A549 (cell line): Measurements from ENCODE around the gene TBC1D23. TPM values are rescaled to one million over a fixed set of nuclear protein-coding genes. Genes with fewer than 3 reads are reported as not detected.
"Not testable (repeated sequence)": the region's sequence is repeated elsewhere in the genome, so short reads cannot be mapped to it uniquely, and the experiment has no call there.

Experiments used
- ATAC-seq, 2 experiments: fragments of 200-7000 bp in 1 of 2; fragments of >200 bp in 1 of 2; cut with Nextera tagmentation in 1 of 2; cut with Tn5 transposase in 1 of 2; 3 replicates each; pipeline versions ENCODE4 v1.8.0 to v1.9.1; 2018 to 2020; ENCODE audit warnings: mild to moderate bottlenecking in 1 of 2, moderate library complexity in 1 of 2
- CTCF ChIA-PET: fragments of 300-600 bp; sonication (Branson Sonifier 250); formaldehyde crosslinking; extraction: SDS; loops from one replicate; lab custom pipeline; 2021; ENCODE audit warnings: antibody characterized with exemption, inconsistent platforms; lab: Yijun Ruan, JAX
- POLR2A ChIA-PET: fragments of 350-600 bp; formaldehyde crosslinking; extraction: SDS; loops from one replicate; lab custom pipeline; 2021; ENCODE audit warnings: antibody characterized with exemption, inconsistent platforms; lab: Yijun Ruan, JAX
- DNase-seq, 2 experiments: peaks; one replicate each; pipeline versions ENCODE4 v3.0.0 to v3.0.0-alpha.2; 2011 to 2016; ENCODE audit warnings: low read depth in 1 of 2, low spot score in 1 of 2
- FAIRE-seq: peaks from 2 replicates; lab custom pipeline; 2011; peaks lifted over from hg19 to GRCh38; lab: Jason Lieb, UNC
- H3K27ac ChIP-seq, 2 experiments: fragments of >200 bp; sonication (Bioruptor Twin); formaldehyde crosslinking; 3 replicates each; pipeline ENCODE4 v1.5.1; 2016 to 2017
- H3K4me1 ChIP-seq: fragments of >200 bp; sonication (Bioruptor Twin); formaldehyde crosslinking; 3 replicates; pipeline ENCODE4 v1.6.1; 2016
- H3K4me2 ChIP-seq: fragments of >200 bp; sonication (Bioruptor Twin); formaldehyde crosslinking; 3 replicates; pipeline ENCODE4 v1.6.1; 2016
- H3K4me3 ChIP-seq: fragments of >200 bp; sonication (Bioruptor Twin); formaldehyde crosslinking; 3 replicates; pipeline ENCODE4 v1.5.1; 2016
- H3K9me3 ChIP-seq: fragments of >200 bp; sonication (Bioruptor Twin); formaldehyde crosslinking; 3 replicates; pipeline ENCODE4 v1.6.1; 2016
- ATOH8 ChIP-seq: fragments of 250-450 bp; sonication (Bioruptor Pico); IDR thresholded peaks from 2 replicates; pipeline ENCODE4 v1.5.0; 2020; ENCODE audit warnings: low read depth, mild to moderate bottlenecking, moderate library complexity
- BCL3 ChIP-seq: fragments of >200 bp; sonication (Bioruptor Twin); formaldehyde crosslinking; IDR thresholded peaks from 3 replicates; pipeline ENCODE4 v1.6.1; 2016
- CBX2 ChIP-seq: fragments of 200-600 bp; sonication (generic); IDR thresholded peaks from 2 replicates; pipeline ENCODE4 v1.6.1; 2016; ENCODE audit warnings: low read depth, mild to moderate bottlenecking, borderline replicate concordance
- ESRRA ChIP-seq: fragments of 150-350 bp; IDR thresholded peaks from 2 replicates; pipeline ENCODE4 v1.6.1; 2014; ENCODE audit warnings: mild to moderate bottlenecking, low read length, borderline replicate concordance
- GATA3 ChIP-seq: IDR thresholded peaks from 2 replicates; pipeline ENCODE4 v1.6.1; 2012; ENCODE audit warnings: borderline replicate concordance
- JUN ChIP-seq, 2 experiments: fragments of >200 bp; sonication (Bioruptor Twin); formaldehyde crosslinking; IDR thresholded peaks; 2 replicates in 1 of 2; 3 replicates in 1 of 2; pipeline ENCODE4 v1.6.1; 2016 to 2017
- JUNB ChIP-seq: fragments of >200 bp; sonication (Bioruptor Twin); formaldehyde crosslinking; IDR thresholded peaks from 2 replicates; pipeline ENCODE4 v1.6.1; 2016
- KDM1A ChIP-seq: fragments of 200-600 bp; sonication (generic); IDR thresholded peaks from 2 replicates; pipeline ENCODE4 v1.6.1; 2016; ENCODE audit warnings: low read depth, mild to moderate bottlenecking
- MAFK ChIP-seq: fragments of 450-650 bp; IDR thresholded peaks from 2 replicates; pipeline ENCODE4 v1.6.1; 2014; ENCODE audit not compliant: partially characterized antibody
- MAZ ChIP-seq: fragments of 150-350 bp; IDR thresholded peaks from 2 replicates; pipeline ENCODE4 v1.6.1; 2014; ENCODE audit warnings: antibody characterized with exemption, low read depth, low read length, borderline replicate concordance
- MYC ChIP-seq: IDR thresholded peaks from 2 replicates; pipeline ENCODE4 v1.6.1; 2012; ENCODE audit warnings: mild to moderate bottlenecking, inconsistent platforms, low read length, improper control_type of control experiment, borderline replicate concordance
- NFE2L2 ChIP-seq: fragments of 150-350 bp; conservative IDR thresholded peaks from 2 replicates; pipeline ENCODE4 v1.6.1; 2014; ENCODE audit warnings: low read length
- PBX3 ChIP-seq: IDR thresholded peaks from 2 replicates; pipeline ENCODE4 v1.6.1; 2012
- POLR2A ChIP-seq: IDR thresholded peaks from 2 replicates; pipeline ENCODE4 v1.6.1; 2012; ENCODE audit warnings: mild to moderate bottlenecking, low read length
- RAD21 ChIP-seq, 2 experiments: fragments of >200 bp in 1 of 2; sonication (Bioruptor Twin) in 1 of 2; formaldehyde crosslinking in 1 of 2; IDR thresholded peaks in 1 of 2; conservative IDR thresholded peaks in 1 of 2; 2 replicates in 1 of 2; 3 replicates in 1 of 2; pipeline ENCODE4 v1.6.1; 2012 to 2018; ENCODE audit warnings: inconsistent platforms in 1 of 2
- RFX5 ChIP-seq: fragments of 450-650 bp; IDR thresholded peaks from 2 replicates; pipeline ENCODE4 v1.7.1; 2014; ENCODE audit warnings: antibody characterized with exemption, mild to moderate bottlenecking, moderate library complexity
- SMC3 ChIP-seq: fragments of >200 bp; sonication (Bioruptor Twin); formaldehyde crosslinking; IDR thresholded peaks from 3 replicates; pipeline ENCODE4 v1.6.1; 2018; ENCODE audit warnings: inconsistent platforms
- TFCP2L1 ChIP-seq: fragments of 250-450 bp; sonication (Bioruptor Pico); IDR thresholded peaks from 2 replicates; pipeline ENCODE4 v1.5.0; 2021; ENCODE audit warnings: mild to moderate bottlenecking
- ZC3H11A ChIP-seq: fragments of 450-650 bp; IDR thresholded peaks from 2 replicates; pipeline ENCODE4 v1.6.1; 2014; ENCODE audit warnings: antibody characterized with exemption, mild to moderate bottlenecking
- ZSCAN20 ChIP-seq: fragments of 250-450 bp; sonication (Bioruptor Pico); IDR thresholded peaks from 2 replicates; pipeline ENCODE4 v1.8.0; 2022; ENCODE audit warnings: mild to moderate bottlenecking, moderate library complexity
- WGBS: methylation state at CpG from one replicate; pipeline ENCODE4 v1.1.6; 2017; ENCODE audit errors: missing lambda C conversion rate; 5-methylcytosine and 5-hydroxymethylcytosine counted together
- polyA plus RNA-seq, 4 experiments: library from polyadenylated mRNA; depleted of rRNA in 3 of 4; stranded (reverse); fragments of >200 nt; fragmentation: RNase III in 1 of 4; extraction: RNeasy Plus Mini Kit Qiagen cat#74134 plus additional on column Dnase treatment in 1 of 4; gene quantifications; 2 replicates in 3 of 4; 3 replicates in 1 of 4; pipeline ENCODE4 v1.2.3, GENCODE V29; 2011 to 2017

TBC1D23 gene
- polyA plus RNA-seq, 2 of the 4 experiments (the other 2 are of a cell fraction), result 14.5 to 29.4 TPM

- CTCF ChIA-PET, result interaction anchor here (2.2 to 3.0 kb wide), 2 partner anchors 396 to 407 kb away, joined by 5 to 11 read pairs; no protein-coding TSS in a partner anchor
Measured at GRCh38 chr3:100238599-100238998, 22.2 kb upstream of the TBC1D23 start.

GRCh38 chr3:100242471-100242870 lies 18.3 kb upstream of the TBC1D23 start:
- WGBS, result 12% methylated on average over 1 of the region's 1 CpG
- H3K4me2 ChIP-seq, DNase-seq, H3K4me1 ChIP-seq, H3K27ac ChIP-seq, ATAC-seq, H3K4me3 ChIP-seq, FAIRE-seq, POLR2A ChIA-PET: not testable (repeated sequence)
- CTCF ChIA-PET, result interaction anchor here (0.9 to 2.0 kb wide), 4 partner anchors 12 to 414 kb away, joined by 3 to 6 read pairs (median 4); no protein-coding TSS in a partner anchor
- H3K9me3 ChIP-seq, result peaks cover 19% of the 10 kb centered on the region

More at GRCh38 chr3:100238599-100238998, 22.2 kb upstream of the TBC1D23 start:
- POLR2A ChIA-PET, result no interaction called here
- no peaks in the 10 kb centered on the region for H3K4me1 ChIP-seq
- no peak overlapping the region for H3K27ac ChIP-seq
- peaks cover 21% of the 10 kb centered on the region for H3K9me3 ChIP-seq
- TF ChIP-seq SMC3 (no peak), JUN (IDR thresholded peaks at IDR 0.05) (no peak), MYC (no peak), JUNB (no peak), RFX5 (no peak), TFCP2L1 (CRISPR knock-in tag) (no peak), RAD21 (conservative IDR thresholded peaks at IDR 0.05 in 1 of 2, IDR thresholded peaks at IDR 0.05 in 1 of 2) (no peak), BCL3 (no peak), ZSCAN20 (no peak), MAZ (no peak), POLR2A (no peak), KDM1A (no peak), ZC3H11A (no peak)
- TF ChIP-seq, all 56 proteins: peak for 0
- WGBS, result 14% methylated on average over 1 of the region's 1 CpG
- DNase-seq (no peak), FAIRE-seq (no peak), ATAC-seq (no peak)
- H3K4me3 ChIP-seq, result no peak overlapping the region
- no peak overlapping the region for H3K4me2 ChIP-seq

- no peak for FAIRE-seq
- no peak overlapping the region for H3K27ac ChIP-seq
- POLR2A ChIA-PET, result no interaction called here
- H3K4me2 ChIP-seq, result no peak overlapping the region
- no peaks in the 10 kb centered on the region for H3K4me1 ChIP-seq
- no peak for DNase-seq
- no peak for ATAC-seq
- CTCF ChIA-PET, result interaction anchor here (1.8 to 2.7 kb wide), 2 partner anchors 10 to 401 kb away, joined by 4 to 9 read pairs; no protein-coding TSS in a partner anchor
- 0 out of 3 replicates have a peak, but pooled peaks cover 3% of the 10 kb centered on the region for H3K9me3 ChIP-seq
- H3K4me3 ChIP-seq, result no peak overlapping the region
- no peak for TF ChIP-seq ZSCAN20
Measured at GRCh38 chr3:100244264-100244663, 16.5 kb upstream of the TBC1D23 start.

GRCh38 chr3:100245136-100245535 lies 15.7 kb upstream of the TBC1D23 start:
- ChIA-PET POLR2A (no interaction called here), CTCF (interaction anchor here (1.8 to 2.7 kb wide), 2 partner anchors 9 to 402 kb away, joined by 4 to 9 read pairs; no protein-coding TSS in a partner anchor)
- DNase-seq (no peak), FAIRE-seq (no peak), ATAC-seq (no peak)
- TF ChIP-seq JUN (IDR thresholded peaks at IDR 0.05) (no peak), ESRRA (no peak), KDM1A (no peak), NFE2L2 (no peak), GATA3 (no peak), PBX3 (no peak), CBX2 (no peak), RFX5 (no peak), POLR2A (no peak), MYC (no peak), ATOH8 (CRISPR knock-in tag) (no peak), RAD21 (conservative IDR thresholded peaks at IDR 0.05 in 1 of 2, IDR thresholded peaks at IDR 0.05 in 1 of 2) (no peak), SMC3 (no peak), MAFK (no peak)
- no peaks in the 10 kb centered on the region for H3K9me3 ChIP-seq
- no peak overlapping the region for H3K4me3 ChIP-seq
- H3K4me2 ChIP-seq, result no peak overlapping the region
- no peaks in the 10 kb centered on the region for H3K4me1 ChIP-seq
- no peak overlapping the region for H3K27ac ChIP-seq
